ENCODE results near the gene WNT7A. TPM values are rescaled to one million over a fixed set of nuclear protein-coding genes. Genes with fewer than 3 reads are reported as not detected.

The WNT7A gene
- total RNA-seq, 4 donors from 2014 or later, result not detected

GRCh38 chr3:13787533-13788132 is 92.2 kb downstream of the WNT7A start:
- no peaks in the 10 kb centered on the region for H3K4me1 ChIP-seq
- no peak for TF ChIP-seq CTCF (IDR thresholded peaks at IDR 0.05)
- TF ChIP-seq POLR2A (IDR thresholded peaks at IDR 0.05), result no peak
- no peak overlapping the region for H3K27ac ChIP-seq
- no peaks in the 10 kb centered on the region for H3K27me3 ChIP-seq
- H3K36me3 ChIP-seq, result no peaks in the 10 kb centered on the region
- DNase-seq, result peak in 1 of 3 donors; percentile 37
- H3K9me3 ChIP-seq, result no peaks in the 10 kb centered on the region
- no peak overlapping the region for H3K4me3 ChIP-seq

GRCh38 chr3:13786811-13787210 is 93.1 kb downstream of the WNT7A start:
- Histone ChIP-seq H3K4me3 (no peak overlapping the region), H3K9me3 (no peaks in the 10 kb centered on the region), H3K4me1 (no peaks in the 10 kb centered on the region), H3K27me3 (no peaks in the 10 kb centered on the region), H3K27ac (no peak overlapping the region), H3K36me3 (no peaks in the 10 kb centered on the region)
- TF ChIP-seq POLR2A (IDR thresholded peaks at IDR 0.05) (no peak), CTCF (IDR thresholded peaks at IDR 0.05) (no peak)
- DNase-seq, result peak in 1 of 3 donors; percentile 11

- Histone ChIP-seq H3K9me3 (no peaks in the 10 kb centered on the region), H3K27me3 (no peaks in the 10 kb centered on the region)
Observed at GRCh38 chr3:13785853-13786436, 93.9 kb downstream of the WNT7A start.

GRCh38 chr3:13785351-13785750 is 94.5 kb downstream of the WNT7A start:
- H3K4me3 ChIP-seq, result no peak overlapping the region
- H3K4me1 ChIP-seq, result no peaks in the 10 kb centered on the region
- no peaks in the 10 kb centered on the region for H3K36me3 ChIP-seq
- DNase-seq, result peak in 1 of 3 donors; percentile 25
- TF ChIP-seq POLR2A (IDR thresholded peaks at IDR 0.05), result no peak
- no peak for TF ChIP-seq CTCF (IDR thresholded peaks at IDR 0.05)
- H3K27ac ChIP-seq, result no peak overlapping the region
- no peaks in the 10 kb centered on the region for H3K9me3 ChIP-seq
- H3K27me3 ChIP-seq, result no peaks in the 10 kb centered on the region

More at GRCh38 chr3:13785853-13786436, 93.9 kb downstream of the WNT7A start:
- Histone ChIP-seq H3K36me3 (no peaks in the 10 kb centered on the region), H3K4me1 (no peaks in the 10 kb centered on the region), H3K27ac (no peak overlapping the region), H3K4me3 (no peak overlapping the region)
- TF ChIP-seq CTCF (IDR thresholded peaks at IDR 0.05), result no peak
- no peak for TF ChIP-seq POLR2A (IDR thresholded peaks at IDR 0.05)
- peak in 1 of 3 donors; percentile 25 for DNase-seq

- TF ChIP-seq POLR2A (IDR thresholded peaks at IDR 0.05), result no peak
- no peak for TF ChIP-seq CTCF (IDR thresholded peaks at IDR 0.05)
- DNase-seq, result no peak
- no peak overlapping the region for H3K4me3 ChIP-seq
- H3K27me3 ChIP-seq, result no peaks in the 10 kb centered on the region
- no peaks in the 10 kb centered on the region for H3K9me3 ChIP-seq
- H3K4me1 ChIP-seq, result no peaks in the 10 kb centered on the region
- no peaks in the 10 kb centered on the region for H3K36me3 ChIP-seq
- H3K27ac ChIP-seq, result no peak overlapping the region
Observed at GRCh38 chr3:13783476-13783875, 96.4 kb downstream of the WNT7A start.
